ENCODE results near the gene RBM19.

GRCh38 chr12:113880988-113881962 lies 84.8 kb downstream of the RBM19 start:
- TF ChIP-seq, protein P1, sequence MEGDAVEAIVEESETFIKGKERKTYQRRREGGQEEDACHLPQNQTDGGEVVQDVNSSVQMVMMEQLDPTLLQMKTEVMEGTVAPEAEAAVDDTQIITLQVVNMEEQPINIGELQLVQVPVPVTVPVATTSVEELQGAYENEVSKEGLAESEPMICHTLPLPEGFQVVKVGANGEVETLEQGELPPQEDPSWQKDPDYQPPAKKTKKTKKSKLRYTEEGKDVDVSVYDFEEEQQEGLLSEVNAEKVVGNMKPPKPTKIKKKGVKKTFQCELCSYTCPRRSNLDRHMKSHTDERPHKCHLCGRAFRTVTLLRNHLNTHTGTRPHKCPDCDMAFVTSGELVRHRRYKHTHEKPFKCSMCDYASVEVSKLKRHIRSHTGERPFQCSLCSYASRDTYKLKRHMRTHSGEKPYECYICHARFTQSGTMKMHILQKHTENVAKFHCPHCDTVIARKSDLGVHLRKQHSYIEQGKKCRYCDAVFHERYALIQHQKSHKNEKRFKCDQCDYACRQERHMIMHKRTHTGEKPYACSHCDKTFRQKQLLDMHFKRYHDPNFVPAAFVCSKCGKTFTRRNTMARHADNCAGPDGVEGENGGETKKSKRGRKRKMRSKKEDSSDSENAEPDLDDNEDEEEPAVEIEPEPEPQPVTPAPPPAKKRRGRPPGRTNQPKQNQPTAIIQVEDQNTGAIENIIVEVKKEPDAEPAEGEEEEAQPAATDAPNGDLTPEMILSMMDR (IDR thresholded peaks at IDR 0.05): no peak
- TF ChIP-seq POLR2A (IDR thresholded peaks at IDR 0.05): no peak

Data from lower leg skin (tissue), 3 donors.